Right lobe of liver (tissue), 6 donors: ENCODE data around the gene MFSD6. TPM values are rescaled to one million over a fixed set of nuclear protein-coding genes. Genes with fewer than 3 reads are reported as not detected.

ENCODE experiments used
- ATAC-seq, 4 donors: fragments of 200-7000 bp; cut with Tn5 transposase; one replicate each; pipeline ENCODE4 v1.9.1; 2020; ENCODE audit warnings: mild to moderate bottlenecking in 4 of 4, moderate library complexity in 4 of 4
- DNase-seq, 3 donors: peaks; one replicate each; pipeline ENCODE4 v3.0.0-alpha.2; 2020
- H3K27ac ChIP-seq, 3 donors: fragments of 200-600 bp; one replicate each; pipeline ENCODE4 v1.8.0; 2022
- H3K27me3 ChIP-seq, 2 donors: fragments of 200-600 bp; one replicate each; pipeline ENCODE4 v1.8.0; 2022
- H3K36me3 ChIP-seq, 4 donors: fragments of 200-600 bp; sonication (generic) in 1 of 4; one replicate each; pipeline versions ENCODE4 v1.5.1 to v1.8.0; 2017 to 2022; ENCODE audit warnings: control low read depth in 1 of 4
- H3K4me1 ChIP-seq, 4 donors: fragments of 200-600 bp; sonication (generic) in 1 of 4; one replicate each; pipeline versions ENCODE4 v1.5.1 to v1.8.0; 2017 to 2022; ENCODE audit warnings: control low read depth in 1 of 4
- H3K4me3 ChIP-seq, 3 donors: fragments of 200-600 bp; one replicate each; pipeline ENCODE4 v1.8.0; 2022
- H3K9me3 ChIP-seq, 4 donors: fragments of 200-600 bp; sonication (generic) in 1 of 4; one replicate each; pipeline versions ENCODE4 v1.5.1 to v1.8.0; 2017 to 2022; ENCODE audit warnings: control low read depth in 1 of 4
- POLR2A ChIP-seq: fragments of 450-650 bp; IDR thresholded peaks from one replicate; pipeline ENCODE4 v1.6.1; 2017; ENCODE audit warnings: antibody characterized with exemption, mild to moderate bottlenecking
- WGBS: methylation state at CpG from one replicate; pipeline ENCODE4 v1.1.6; 2018; ENCODE audit warnings: low coverage, low lambda C conversion rate; ENCODE audit not compliant: insufficient coverage; ENCODE audit errors: missing lambda C conversion rate; 5-methylcytosine and 5-hydroxymethylcytosine counted together
- intact Hi-C, 2 donors: fragments of 100-400 bp; cut with DNase I; formaldehyde crosslinking; loops; one replicate each; pipeline versions ENCODE4 v1.11.2 to v1.14.1; 2022
- total RNA-seq, 6 experiments: library from RNA; depleted of rRNA in 2 of 6; stranded (reverse); fragments of >200 nt in 2 of 6; fragmentation: NEBNext Ultra II Directional in 3 of 6; extraction: Animal tissue kit (Norgen Biotek cat#: 25700) in 3 of 6; gene quantifications; one replicate each; pipeline versions ENCODE4 v1.1.0 to v1.2.4, GENCODE V29; 2016 to 2023
- TF ChIP-seq, protein P1 (sequence below), 4 donors: fragments of 200-600 bp in 3 of 4; fragments of 450-650 bp in 1 of 4; IDR thresholded peaks; one replicate each; pipeline versions ENCODE4 v1.5.1 to v1.8.0; 2016 to 2022; ENCODE audit warnings: antibody characterized with exemption in 4 of 4, mild to moderate bottlenecking in 2 of 4
- donor health status: DM: no; HTN: yes; CAD: no.
- donor health status: DM: no; HTN: no; CAD: no.
- donor health status: DM: no; HTN: no; CAD: no.
- donor health status: DM: no; HTN: yes; CAD: no.
- donor health status: DM: no; HTN: yes; CAD: no.

MFSD6 gene
- total RNA-seq, 6 experiments from 2014 or later = 1.5 to 14.8 (median 4.1) TPM

DNA sequence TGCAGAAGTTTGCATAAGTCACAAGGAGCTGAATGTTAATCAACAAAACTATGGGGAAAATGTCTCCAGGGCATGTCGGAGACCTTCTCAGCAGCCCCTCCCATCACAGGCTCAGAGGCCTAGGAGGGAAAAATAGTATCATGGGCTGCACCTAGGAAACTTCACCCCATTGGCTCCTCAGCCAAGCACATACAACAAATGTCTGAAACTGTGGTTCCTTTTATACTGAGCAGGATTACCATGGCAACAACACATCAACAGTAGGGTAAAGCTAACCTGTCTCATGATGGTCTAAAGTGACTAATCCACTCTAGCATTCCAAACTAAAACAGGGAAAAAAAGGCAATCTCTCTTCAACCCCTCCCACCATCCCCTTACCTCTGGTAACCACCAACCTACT is 129.6 kb downstream of the MFSD6 start:
- Histone ChIP-seq H3K4me1 (peaks cover 0 to 10% (median 4%) of the 10 kb centered on the region in 4 donors), H3K27ac (no peak overlapping the region), H3K4me3 (no peak overlapping the region), H3K9me3 (peaks cover 0 to 12% (median 6%) of the 10 kb centered on the region in 4 donors), H3K36me3 (no peaks in the 10 kb centered on the region), H3K27me3 (no peaks in the 10 kb centered on the region)
- no peak for TF ChIP-seq POLR2A
- TF ChIP-seq, protein P1, sequence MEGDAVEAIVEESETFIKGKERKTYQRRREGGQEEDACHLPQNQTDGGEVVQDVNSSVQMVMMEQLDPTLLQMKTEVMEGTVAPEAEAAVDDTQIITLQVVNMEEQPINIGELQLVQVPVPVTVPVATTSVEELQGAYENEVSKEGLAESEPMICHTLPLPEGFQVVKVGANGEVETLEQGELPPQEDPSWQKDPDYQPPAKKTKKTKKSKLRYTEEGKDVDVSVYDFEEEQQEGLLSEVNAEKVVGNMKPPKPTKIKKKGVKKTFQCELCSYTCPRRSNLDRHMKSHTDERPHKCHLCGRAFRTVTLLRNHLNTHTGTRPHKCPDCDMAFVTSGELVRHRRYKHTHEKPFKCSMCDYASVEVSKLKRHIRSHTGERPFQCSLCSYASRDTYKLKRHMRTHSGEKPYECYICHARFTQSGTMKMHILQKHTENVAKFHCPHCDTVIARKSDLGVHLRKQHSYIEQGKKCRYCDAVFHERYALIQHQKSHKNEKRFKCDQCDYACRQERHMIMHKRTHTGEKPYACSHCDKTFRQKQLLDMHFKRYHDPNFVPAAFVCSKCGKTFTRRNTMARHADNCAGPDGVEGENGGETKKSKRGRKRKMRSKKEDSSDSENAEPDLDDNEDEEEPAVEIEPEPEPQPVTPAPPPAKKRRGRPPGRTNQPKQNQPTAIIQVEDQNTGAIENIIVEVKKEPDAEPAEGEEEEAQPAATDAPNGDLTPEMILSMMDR (IDR thresholded peaks at IDR 0.05) = no peak
- ATAC-seq (no peak), DNase-seq (no peak)
- no CpG with 5 or more reads among the region's 1 CpG for WGBS
- intact Hi-C loops = no loop called here

DNA sequence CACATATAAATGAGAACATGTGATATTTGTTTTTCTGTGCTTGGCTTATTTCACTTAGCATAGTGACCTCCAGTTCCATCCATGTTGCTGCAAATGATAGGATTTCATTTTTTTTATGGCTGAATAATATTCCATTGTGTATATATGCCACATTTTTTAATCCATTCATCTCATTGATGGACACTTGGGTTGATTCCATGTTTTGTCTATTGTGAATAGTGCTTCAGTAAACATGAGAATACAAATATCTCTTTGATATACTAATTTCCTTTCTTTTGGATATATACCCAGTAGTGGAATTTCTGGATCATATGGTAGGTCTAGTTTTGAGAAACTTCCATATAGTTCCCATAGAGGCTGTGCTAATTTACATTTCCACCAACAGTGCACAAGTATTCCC is 130.0 kb downstream of the MFSD6 start:
- H3K27ac ChIP-seq = no peak overlapping the region
- no peak overlapping the region for H3K4me3 ChIP-seq
- TF ChIP-seq POLR2A = no peak
- TF ChIP-seq, protein P1 (IDR thresholded peaks at IDR 0.05) = no peak
- DNase-seq (no peak), ATAC-seq (no peak)
- H3K27me3 ChIP-seq = no peaks in the 10 kb centered on the region
- H3K4me1 ChIP-seq = peaks cover 0 to 10% (median 3%) of the 10 kb centered on the region in 4 donors
- no peaks in the 10 kb centered on the region for H3K36me3 ChIP-seq
- peaks cover 0 to 12% (median 6%) of the 10 kb centered on the region in 4 donors for H3K9me3 ChIP-seq
- intact Hi-C loops = no loop called here

DNA sequence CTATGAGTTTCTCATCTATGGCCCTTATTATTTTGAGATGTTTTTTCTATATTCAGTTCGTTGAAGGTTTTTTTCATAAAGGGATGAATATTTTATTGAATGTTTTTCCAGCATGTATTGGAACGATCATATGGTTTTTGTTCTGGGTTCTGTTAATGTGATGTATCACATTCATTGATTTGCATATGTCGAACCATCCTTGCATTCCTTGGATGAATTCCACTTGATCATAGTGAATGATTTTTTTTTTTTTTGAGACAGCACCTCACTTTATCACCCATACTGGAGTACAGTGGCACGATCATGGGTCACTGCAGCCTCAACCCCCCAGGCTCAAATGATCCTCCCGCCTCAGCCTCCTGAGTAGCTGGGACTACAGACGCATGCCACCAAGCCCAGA is 131.9 kb downstream of the MFSD6 start:
- 92% methylated on average over 4 of the region's 6 CpGs for WGBS
- intact Hi-C loops = no loop called here
- TF ChIP-seq POLR2A = no peak
- TF ChIP-seq, protein P1 (IDR thresholded peaks at IDR 0.05) = no peak
- H3K4me3 ChIP-seq = no peak overlapping the region
- H3K36me3 ChIP-seq = no peaks in the 10 kb centered on the region
- no peaks in the 10 kb centered on the region for H3K27me3 ChIP-seq
- no peak overlapping the region for H3K27ac ChIP-seq
- peaks cover 0 to 6% (median 0%) of the 10 kb centered on the region in 4 donors for H3K4me1 ChIP-seq
- H3K9me3 ChIP-seq = peaks cover 0 to 12% (median 6%) of the 10 kb centered on the region in 4 donors
- ATAC-seq (no peak), DNase-seq (no peak)

DNA sequence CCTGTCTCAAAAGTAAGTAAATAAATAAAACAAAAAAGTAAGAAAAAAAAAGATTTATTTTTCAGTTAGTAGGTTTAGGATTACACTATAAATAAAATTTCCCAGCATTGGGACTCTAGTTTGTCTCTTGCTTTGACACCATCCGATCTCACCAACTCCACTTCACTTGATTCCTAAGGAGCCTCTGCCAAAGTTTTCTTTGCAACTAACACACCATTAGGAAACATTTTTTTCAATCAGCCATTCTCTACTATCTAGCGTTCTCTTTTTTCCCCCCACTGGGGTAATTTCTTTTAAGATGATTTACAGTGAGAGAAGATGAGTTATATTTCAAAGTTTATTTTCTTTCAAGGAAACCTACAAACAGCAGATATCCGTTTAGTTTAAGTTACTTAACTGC is 136.9 kb downstream of the MFSD6 start:
- Histone ChIP-seq H3K27me3 (no peaks in the 10 kb centered on the region), H3K4me3 (no peak overlapping the region), H3K4me1 (no peaks in the 10 kb centered on the region), H3K27ac (no peak overlapping the region), H3K36me3 (no peaks in the 10 kb centered on the region), H3K9me3 (peaks cover 0 to 11% (median 0%) of the 10 kb centered on the region in 4 donors)
- DNase-seq = no peak
- WGBS = 68% methylated on average over 3 of the region's 3 CpGs
- intact Hi-C loops = no loop called here
- ATAC-seq = no peak
- TF ChIP-seq, protein P1 (IDR thresholded peaks at IDR 0.05) = no peak
- TF ChIP-seq POLR2A = no peak
